Mesenchymal stem cell (in vitro differentiated cells and primary cell): ENCODE results near the gene SLC8A1.

Experiments
- DNase-seq: peaks from one replicate; pipeline ENCODE4 v3.0.0-alpha.2; 2013
- H2AFZ ChIP-seq: one replicate; pipeline ENCODE4 v1.6.1; 2013; ENCODE audit warnings: low read depth, mild to moderate bottlenecking, control low read depth, inconsistent platforms, low read length, moderate library complexity
- H2AK5ac ChIP-seq: 2 replicates; pipeline ENCODE4 v1.6.1; 2013; ENCODE audit warnings: low read length, moderate library complexity, mild to moderate bottlenecking, inconsistent platforms; ENCODE audit not compliant: severe bottlenecking
- H2BK120ac ChIP-seq: one replicate; pipeline ENCODE4 v1.6.1; 2013; ENCODE audit warnings: low read depth, mild to moderate bottlenecking, inconsistent platforms, low read length, moderate library complexity
- H2BK12ac ChIP-seq, 2 experiments: one replicate each; pipeline ENCODE4 v1.6.1; 2013; ENCODE audit warnings: inconsistent platforms in 2 of 2, low read length in 2 of 2, mild to moderate bottlenecking in 2 of 2, moderate library complexity in 2 of 2, control low read depth in 1 of 2
- H2BK15ac ChIP-seq: one replicate; pipeline ENCODE4 v1.6.1; 2013; ENCODE audit warnings: mild to moderate bottlenecking, low read depth, inconsistent platforms; ENCODE audit not compliant: poor library complexity, severe bottlenecking
- H2BK5ac ChIP-seq: 2 replicates; pipeline ENCODE4 v1.6.1; 2013; ENCODE audit warnings: low read depth, mild to moderate bottlenecking, low read length, control low read depth, inconsistent platforms; ENCODE audit not compliant: poor library complexity, severe bottlenecking
- H3K14ac ChIP-seq, 2 experiments: one replicate each; pipeline ENCODE4 v1.6.1; 2013; ENCODE audit warnings: inconsistent platforms in 2 of 2, low read length in 2 of 2, control low read depth in 1 of 2, mild to moderate bottlenecking in 1 of 2, moderate library complexity in 1 of 2
- H3K18ac ChIP-seq, 2 experiments: one replicate each; pipeline ENCODE4 v1.6.1; 2013; ENCODE audit warnings: inconsistent platforms in 2 of 2, low read length in 2 of 2, control low read depth in 1 of 2, low read depth in 1 of 2, mild to moderate bottlenecking in 1 of 2
- H3K23ac ChIP-seq, 2 experiments: one replicate each; pipeline ENCODE4 v1.6.1; 2013; ENCODE audit warnings: inconsistent platforms in 2 of 2, low read length in 2 of 2, mild to moderate bottlenecking in 2 of 2, moderate library complexity in 2 of 2, control low read depth in 1 of 2
- H3K27ac ChIP-seq: 2 replicates; pipeline ENCODE4 v1.5.1; 2013; ENCODE audit warnings: mild to moderate bottlenecking, moderate library complexity, low read length, control low read depth, inconsistent platforms; ENCODE audit not compliant: poor library complexity, severe bottlenecking
- H3K27me3 ChIP-seq, 2 experiments: 2 replicates each; pipeline versions ENCODE4 v1.6.1 to v1.7.0; 2013; ENCODE audit warnings: low read length in 2 of 2, mild to moderate bottlenecking in 2 of 2, moderate library complexity in 2 of 2, control low read depth in 1 of 2, inconsistent platforms in 1 of 2; ENCODE audit not compliant: control insufficient read depth in 1 of 2, insufficient read depth in 1 of 2
- H3K36me3 ChIP-seq, 2 experiments: 2 replicates each; pipeline versions ENCODE4 v1.6.1 to v1.7.0; 2013; ENCODE audit warnings: low read length in 2 of 2, control low read depth in 1 of 2, inconsistent platforms in 1 of 2, low read depth in 1 of 2, mild to moderate bottlenecking in 1 of 2; ENCODE audit not compliant: insufficient read depth in 2 of 2, control insufficient read depth in 1 of 2
- H3K4ac ChIP-seq, 2 experiments: one replicate each; pipeline ENCODE4 v1.6.1; 2013; ENCODE audit warnings: inconsistent platforms in 2 of 2, low read length in 2 of 2, mild to moderate bottlenecking in 2 of 2, moderate library complexity in 2 of 2, control low read depth in 1 of 2, low read depth in 1 of 2
- H3K4me1 ChIP-seq: 2 replicates; pipeline ENCODE4 v1.6.1; 2013; ENCODE audit warnings: low read depth, low read length, control low read depth; ENCODE audit not compliant: control insufficient read depth, insufficient read depth
- H3K4me2 ChIP-seq: 2 replicates; pipeline ENCODE4 v1.6.1; 2013; ENCODE audit warnings: low read length, mild to moderate bottlenecking, inconsistent platforms; ENCODE audit not compliant: poor library complexity, severe bottlenecking
- H3K4me3 ChIP-seq, 2 experiments: 2 replicates each; pipeline versions ENCODE4 v1.5.1 to v1.7.0; 2013; ENCODE audit warnings: low read length in 2 of 2, mild to moderate bottlenecking in 2 of 2, control low read depth in 1 of 2, low read depth in 1 of 2; ENCODE audit not compliant: insufficient read depth in 1 of 2
- H3K79me1 ChIP-seq: replicated peaks from 2 replicates; pipeline ENCODE4 v1.6.1; 2013; ENCODE audit warnings: mild to moderate bottlenecking, control low read depth, low read length, inconsistent platforms; ENCODE audit not compliant: poor library complexity, severe bottlenecking
- H3K9ac ChIP-seq: 2 replicates; pipeline ENCODE4 v1.7.0; 2013; ENCODE audit warnings: mild to moderate bottlenecking, low read length, moderate library complexity
- H3K9me3 ChIP-seq: 2 replicates; pipeline ENCODE4 v1.7.0; 2013; ENCODE audit warnings: mild to moderate bottlenecking, low read length; ENCODE audit not compliant: control insufficient read depth
- H4K8ac ChIP-seq: one replicate; pipeline ENCODE4 v1.6.1; 2013; ENCODE audit warnings: inconsistent platforms, mild to moderate bottlenecking, low read length, moderate library complexity
- H4K91ac ChIP-seq: one replicate; pipeline ENCODE4 v1.6.1; 2013; ENCODE audit warnings: mild to moderate bottlenecking, low read length, inconsistent platforms
- WGBS: methylation state at CpG from one replicate; pipeline ENCODE4 v1.1.7; 2013; ENCODE audit warnings: mixed read lengths; 5-methylcytosine and 5-hydroxymethylcytosine counted together

Gene SLC8A1

DNA sequence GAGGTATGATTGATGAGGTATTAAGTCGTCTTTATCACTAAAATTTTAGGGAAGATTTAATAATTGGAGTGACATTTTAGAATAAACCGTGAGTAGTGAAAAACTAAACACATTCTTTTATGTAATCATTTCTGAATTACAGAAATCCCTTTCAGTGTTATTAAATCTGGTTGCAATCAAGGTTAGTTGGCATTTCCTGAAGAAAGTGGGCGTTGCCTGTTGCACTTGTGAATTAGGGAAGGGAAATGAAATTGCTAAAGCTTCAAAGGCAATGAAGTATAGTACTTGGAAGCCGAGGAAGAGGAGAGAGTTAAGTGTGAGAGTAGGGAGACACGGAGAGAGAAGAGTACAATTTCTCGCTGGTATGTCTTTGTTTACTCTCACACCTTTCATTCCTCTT is 274.5 kb downstream of the SLC8A1 start:
- Histone ChIP-seq H4K91ac (no peak overlapping the region), H3K27me3 (no peaks in the 10 kb centered on the region), H2BK15ac (no peak overlapping the region), H3K4me3 (no peak overlapping the region), H4K8ac (no peak overlapping the region), H3K79me1 (peaks cover 2% of the 10 kb centered on the region), H3K4ac (no peak overlapping the region), H3K4me1 (no peaks in the 10 kb centered on the region), H3K9ac (no peak overlapping the region), H3K4me2 (no peak overlapping the region), H2AK5ac (no peak overlapping the region), H3K14ac (no peak overlapping the region), H2BK12ac (no peak overlapping the region), H3K27ac (no peak overlapping the region), H2AFZ (no peak overlapping the region), H2BK5ac (no peak overlapping the region), H3K23ac (no peak overlapping the region), H3K36me3 (no peaks in the 10 kb centered on the region), H3K18ac (no peak overlapping the region), H2BK120ac (no peak overlapping the region), H3K9me3 (no peaks in the 10 kb centered on the region)
- 80% methylated on average over 1 of the region's 6 CpGs for WGBS
- no peak for DNase-seq

DNA sequence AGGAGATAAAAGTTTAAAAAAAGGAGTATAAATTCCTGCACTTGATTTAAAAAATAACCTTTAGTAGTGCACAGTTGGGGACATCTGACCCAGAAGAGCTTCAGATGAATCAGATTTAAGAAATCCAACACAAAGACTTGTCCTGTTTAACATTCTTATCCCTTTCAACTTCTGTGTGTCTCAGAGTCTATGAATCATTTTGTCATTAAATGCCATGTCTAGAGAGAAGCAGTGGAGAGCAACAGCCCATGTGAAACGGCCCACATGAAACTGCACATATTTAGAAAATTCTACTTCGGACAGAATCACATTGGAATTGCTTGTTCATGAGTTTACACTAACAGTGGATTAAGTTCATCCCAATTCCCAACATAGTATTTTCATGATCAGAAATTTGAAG is 278.6 kb downstream of the SLC8A1 start:
- WGBS, result 75% methylated on average over 2 of the region's 2 CpGs
- H3K4ac ChIP-seq, result no peak overlapping the region
- no peak overlapping the region for H2BK12ac ChIP-seq

DNA sequence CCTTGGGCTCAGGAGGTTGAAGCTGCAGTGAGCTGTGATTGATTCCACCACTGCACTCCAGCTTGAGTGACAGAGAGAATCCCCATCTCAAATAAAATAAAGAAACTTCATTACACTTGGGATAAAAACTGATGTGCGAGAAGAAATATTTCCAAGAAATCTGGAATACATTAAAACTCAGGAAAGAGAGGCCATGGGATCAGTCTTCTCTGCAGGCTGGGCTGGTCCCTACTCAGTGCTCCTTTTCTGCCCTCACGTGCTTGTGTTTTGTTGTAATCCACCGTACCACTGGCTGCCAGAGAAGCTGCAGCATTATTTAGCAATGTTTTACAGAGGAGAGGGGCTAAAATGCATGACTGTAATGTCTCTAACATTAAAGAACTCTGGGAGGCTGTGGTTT is 282.0 kb downstream of the SLC8A1 start:
- Histone ChIP-seq H2BK15ac (no peak overlapping the region), H3K4me3 (no peak overlapping the region), H2BK120ac (no peak overlapping the region), H2BK12ac (no peak overlapping the region), H3K4ac (no peak overlapping the region), H2AFZ (no peak overlapping the region), H3K9me3 (no peaks in the 10 kb centered on the region), H3K36me3 (no peaks in the 10 kb centered on the region), H3K4me1 (no peaks in the 10 kb centered on the region), H3K23ac (no peak overlapping the region), H3K27ac (no peak overlapping the region), H4K91ac (no peak overlapping the region), H2BK5ac (no peak overlapping the region), H3K18ac (no peak overlapping the region), H4K8ac (no peak overlapping the region), H3K9ac (no peak overlapping the region), H3K4me2 (no peak overlapping the region), H2AK5ac (no peak overlapping the region), H3K79me1 (no peaks in the 10 kb centered on the region), H3K14ac (no peak overlapping the region), H3K27me3 (no peaks in the 10 kb centered on the region)
- over 99% methylated on average over 3 of the region's 3 CpGs for WGBS
- DNase-seq, result no peak

More for the DNA sequence above, 278.6 kb downstream of the SLC8A1 start:
- Histone ChIP-seq H3K4me2 (no peak overlapping the region), H3K36me3 (no peaks in the 10 kb centered on the region), H3K9ac (no peak overlapping the region), H3K9me3 (no peaks in the 10 kb centered on the region), H2AK5ac (no peak overlapping the region), H4K8ac (no peak overlapping the region), H3K27ac (no peak overlapping the region), H3K4me1 (no peaks in the 10 kb centered on the region), H3K27me3 (no peaks in the 10 kb centered on the region), H3K18ac (no peak overlapping the region), H3K14ac (no peak overlapping the region), H3K79me1 (no peaks in the 10 kb centered on the region), H2BK120ac (no peak overlapping the region), H2BK5ac (no peak overlapping the region), H2AFZ (no peak overlapping the region), H3K23ac (no peak overlapping the region), H4K91ac (no peak overlapping the region), H2BK15ac (no peak overlapping the region), H3K4me3 (no peak overlapping the region)
- DNase-seq, result no peak

DNA sequence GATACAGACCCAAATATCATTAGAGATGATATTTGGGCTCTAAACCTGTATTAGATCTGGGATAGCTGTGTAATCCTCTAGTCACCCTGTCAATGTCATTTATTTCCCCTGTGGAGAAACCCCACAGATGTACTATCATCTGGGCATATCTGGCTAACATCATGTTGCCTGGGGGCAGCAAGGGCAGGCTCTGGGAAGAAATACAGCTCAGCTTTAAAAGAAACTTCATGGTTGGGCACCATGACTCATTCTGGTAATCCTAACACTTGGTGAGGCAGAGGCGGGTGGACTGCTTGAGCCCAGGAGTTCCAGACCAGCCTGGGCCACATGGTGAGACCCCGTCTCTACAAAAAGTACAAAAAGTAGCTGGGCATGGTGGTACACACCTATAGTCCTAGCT is 282.5 kb downstream of the SLC8A1 start:
- Histone ChIP-seq H3K79me1 (no peaks in the 10 kb centered on the region), H3K9me3 (no peaks in the 10 kb centered on the region), H3K27ac (no peak overlapping the region), H2BK120ac (no peak overlapping the region), H3K9ac (no peak overlapping the region), H2BK15ac (no peak overlapping the region), H3K4ac (no peak overlapping the region), H3K4me2 (no peak overlapping the region), H2AFZ (no peak overlapping the region), H3K14ac (no peak overlapping the region), H3K18ac (no peak overlapping the region), H3K4me3 (no peak overlapping the region), H4K8ac (no peak overlapping the region), H3K4me1 (no peaks in the 10 kb centered on the region), H3K36me3 (no peaks in the 10 kb centered on the region), H4K91ac (no peak overlapping the region), H2BK12ac (no peak overlapping the region), H2AK5ac (no peak overlapping the region), H3K27me3 (no peaks in the 10 kb centered on the region), H2BK5ac (no peak overlapping the region), H3K23ac (no peak overlapping the region)
- 85% methylated on average over 2 of the region's 2 CpGs for WGBS
- DNase-seq, result peak; percentile 26
